HUES6 (cell line): ENCODE data around the gene CD19.
A peak's percentile ranks its signal among the peaks of the same experiment; 100 is the strongest.

Source experiments
- H3K27ac ChIP-seq: 2 replicates; pipeline ENCODE4 v1.7.0; 2013; ENCODE audit warnings: low read depth, mild to moderate bottlenecking, low read length, inconsistent platforms
- H3K27me3 ChIP-seq: 2 replicates; pipeline ENCODE4 v1.6.1; 2013; ENCODE audit warnings: low read length; ENCODE audit not compliant: control insufficient read depth, insufficient read depth
- H3K36me3 ChIP-seq: 2 replicates; pipeline ENCODE4 v1.6.1; 2013; ENCODE audit warnings: low read length; ENCODE audit not compliant: control insufficient read depth, insufficient read depth
- H3K4me1 ChIP-seq: 2 replicates; pipeline ENCODE4 v1.6.1; 2013; ENCODE audit warnings: low read length; ENCODE audit not compliant: control insufficient read depth, insufficient read depth
- H3K4me3 ChIP-seq: 2 replicates; pipeline ENCODE4 v1.5.1; 2013; ENCODE audit warnings: low read depth, low read length
- H3K9ac ChIP-seq: one replicate; pipeline ENCODE4 v1.6.1; 2013; ENCODE audit warnings: mild to moderate bottlenecking, low read length
- H3K9me3 ChIP-seq: 2 replicates; pipeline ENCODE4 v1.6.1; 2013; ENCODE audit warnings: low read depth, low read length; ENCODE audit not compliant: control insufficient read depth, insufficient read depth

Gene CD19

GRCh38 chr16:28898942-28899341 is 32.8 kb upstream of the CD19 start:
- Histone ChIP-seq H3K4me1 (no peaks in the 10 kb centered on the region), H3K4me3 (no peak overlapping the region), H3K27ac (no peak overlapping the region), H3K9me3 (no peaks in the 10 kb centered on the region), H3K9ac (no peak overlapping the region), H3K36me3 (no peaks in the 10 kb centered on the region; the same call in 1 of the 2 replicates), H3K27me3 (no peaks in the 10 kb centered on the region)

GRCh38 chr16:28899882-28900590 is 31.7 kb upstream of the CD19 start:
- Histone ChIP-seq H3K9me3 (no peaks in the 10 kb centered on the region), H3K4me3 (no peak overlapping the region), H3K36me3 (no peaks in the 10 kb centered on the region; the same call in 1 of the 2 replicates), H3K9ac (no peak overlapping the region), H3K4me1 (no peaks in the 10 kb centered on the region), H3K27me3 (no peaks in the 10 kb centered on the region), H3K27ac (no peak overlapping the region)

- no peak overlapping the region for H3K4me3 ChIP-seq
- no peaks in the 10 kb centered on the region; the same call in 1 of the 2 replicates for H3K36me3 ChIP-seq
- no peak overlapping the region for H3K27ac ChIP-seq
- H3K27me3 ChIP-seq: no peaks in the 10 kb centered on the region
- no peaks in the 10 kb centered on the region for H3K4me1 ChIP-seq
- H3K9ac ChIP-seq: peak overlapping the region; percentile 12
- no peaks in the 10 kb centered on the region for H3K9me3 ChIP-seq
These were observed 31.2 kb upstream of the CD19 start for GRCh38 chr16:28900601-28901000.

- Histone ChIP-seq H3K9me3 (no peaks in the 10 kb centered on the region), H3K4me1 (no peaks in the 10 kb centered on the region), H3K9ac (no peak overlapping the region), H3K36me3 (no peaks in the 10 kb centered on the region; the same call in 1 of the 2 replicates), H3K4me3 (no peak overlapping the region), H3K27me3 (no peaks in the 10 kb centered on the region), H3K27ac (no peak overlapping the region)
These were observed 29.9 kb upstream of the CD19 start for GRCh38 chr16:28901862-28902261.

- Histone ChIP-seq H3K9me3 (no peaks in the 10 kb centered on the region), H3K27me3 (no peaks in the 10 kb centered on the region), H3K4me1 (no peaks in the 10 kb centered on the region), H3K4me3 (no peak overlapping the region), H3K9ac (no peak overlapping the region), H3K36me3 (no peaks in the 10 kb centered on the region; the same call in 1 of the 2 replicates), H3K27ac (no peak overlapping the region)
These were observed 28.9 kb upstream of the CD19 start for GRCh38 chr16:28902909-28903308.

- H3K9me3 ChIP-seq: no peaks in the 10 kb centered on the region
- no peaks in the 10 kb centered on the region for H3K4me1 ChIP-seq
- no peak overlapping the region for H3K9ac ChIP-seq
- H3K36me3 ChIP-seq: peaks cover 3% of the 10 kb centered on the region
- H3K27ac ChIP-seq: no peak overlapping the region
- H3K27me3 ChIP-seq: no peaks in the 10 kb centered on the region
- H3K4me3 ChIP-seq: no peak overlapping the region
These were observed 28.3 kb upstream of the CD19 start for GRCh38 chr16:28903344-28904042.

- H3K4me1 ChIP-seq: no peaks in the 10 kb centered on the region
- peaks cover 6% of the 10 kb centered on the region for H3K36me3 ChIP-seq
- no peaks in the 10 kb centered on the region for H3K9me3 ChIP-seq
- H3K4me3 ChIP-seq: no peak overlapping the region
- no peak overlapping the region for H3K27ac ChIP-seq
- H3K27me3 ChIP-seq: no peaks in the 10 kb centered on the region
- no peak overlapping the region for H3K9ac ChIP-seq
These were observed 27.4 kb upstream of the CD19 start for GRCh38 chr16:28904363-28904762.

GRCh38 chr16:28904828-28905227 is 26.9 kb upstream of the CD19 start:
- no peak overlapping the region for H3K9ac ChIP-seq
- no peak overlapping the region for H3K27ac ChIP-seq
- H3K4me1 ChIP-seq: no peaks in the 10 kb centered on the region
- no peaks in the 10 kb centered on the region for H3K27me3 ChIP-seq
- H3K4me3 ChIP-seq: no peak overlapping the region
- H3K36me3 ChIP-seq: peaks cover 6% of the 10 kb centered on the region
- no peaks in the 10 kb centered on the region for H3K9me3 ChIP-seq

GRCh38 chr16:28905229-28905754 is 26.5 kb upstream of the CD19 start:
- H3K27me3 ChIP-seq: no peaks in the 10 kb centered on the region
- no peaks in the 10 kb centered on the region for H3K9me3 ChIP-seq
- no peak overlapping the region for H3K4me3 ChIP-seq
- H3K9ac ChIP-seq: no peak overlapping the region
- H3K4me1 ChIP-seq: no peaks in the 10 kb centered on the region
- peaks cover 6% of the 10 kb centered on the region for H3K36me3 ChIP-seq
- no peak overlapping the region for H3K27ac ChIP-seq

- Histone ChIP-seq H3K27me3 (no peaks in the 10 kb centered on the region), H3K9ac (no peak overlapping the region), H3K9me3 (no peaks in the 10 kb centered on the region), H3K4me1 (no peaks in the 10 kb centered on the region), H3K4me3 (no peak overlapping the region), H3K36me3 (peaks cover 10% of the 10 kb centered on the region), H3K27ac (no peak overlapping the region)
These were observed 25.9 kb upstream of the CD19 start for GRCh38 chr16:28905800-28906372.
